HCT116 (cell line): ENCODE measurements around the gene GEMIN2. TPM values are rescaled to one million over a fixed set of nuclear protein-coding genes. Genes with fewer than 3 reads are reported as not detected.

ENCODE experiments used
- ATAC-seq: fragments of 200-7000 bp; cut with Tn5 transposase; 2 replicates; pipeline ENCODE4 v1.9.1; 2020; ENCODE audit warnings: mild to moderate bottlenecking, moderate library complexity
- Bru-seq: library from RNA; stranded (reverse); fragments of 400-500 nt; gene quantifications from one replicate; lab custom pipeline; 2021; lab: Mats Ljungman, UMichigan
- BruChase-seq, 2 experiments: library from RNA; stranded (reverse); fragments of 400-500 nt; gene quantifications; one replicate each; lab custom pipeline; 2021; lab: Mats Ljungman, UMichigan
- BruUV-seq: library from RNA; stranded (reverse); fragments of 400-500 nt; replicated peaks from 2 replicates; lab custom pipeline; 2021; lab: Mats Ljungman, UMichigan
- CTCF ChIA-PET: fragments of 300-600 bp; sonication (Branson Sonifier 250); formaldehyde crosslinking; loops from one replicate; lab custom pipeline; 2021; ENCODE audit warnings: antibody characterized with exemption; lab: Charles Lee
- POLR2A ChIA-PET: fragments of 300-600, 350-600 bp; sonication (Branson Sonifier 250); formaldehyde crosslinking; loops from one replicate; lab custom pipeline; 2021; ENCODE audit warnings: antibody characterized with exemption; lab: Charles Lee
- RAD21 ChIA-PET, 2 experiments: fragments of 300-600 bp; sonication (Branson Sonifier 250); formaldehyde crosslinking; loops; one replicate each; lab custom pipeline; 2023; ENCODE audit warnings: low total read pairs in 2 of 2; ENCODE audit not compliant: uncharacterized antibody in 2 of 2, unreplicated experiment in 2 of 2, low non-redundant PET in 1 of 2; lab: Charles Lee
- DNase-seq: peaks from one replicate; pipeline ENCODE4 v3.0.0-alpha.2; 2010; ENCODE audit warnings: low read depth, low spot score
- H2AFZ ChIP-seq: fragments of 200-600 bp; shearing (Covaris generic), sonication (generic); 2 replicates; pipeline ENCODE4 v1.6.1; 2017; ENCODE audit warnings: low read depth, mixed run types, mixed read lengths, antibody characterized with exemption, low read length; ENCODE audit not compliant: poor library complexity, severe bottlenecking
- H3K27ac ChIP-seq: 2 replicates; pipeline ENCODE4 v1.5.1; 2012; ENCODE audit warnings: low read depth, low read length
- H3K27me3 ChIP-seq: fragments of 200-600 bp; sonication (generic); 2 replicates; pipeline ENCODE4 v1.6.1; 2016; ENCODE audit warnings: mixed run types, low read length, mixed read lengths; ENCODE audit not compliant: insufficient read depth
- H3K36me3 ChIP-seq, 2 experiments: fragments of 200-500 bp in 1 of 2; fragments of 200-600 bp in 1 of 2; sonication (Bioruptor generic) in 1 of 2; sonication (generic) in 1 of 2; 2 replicates each; pipeline versions ENCODE4 v1.5.1 to v1.6.1; 2014 to 2016; ENCODE audit warnings: low read length in 2 of 2, inconsistent platforms in 1 of 2, mixed read lengths in 1 of 2, mixed run types in 1 of 2; ENCODE audit not compliant: insufficient read depth in 2 of 2, control insufficient read depth in 1 of 2
- H3K4me1 ChIP-seq, 2 experiments: fragments of 200-600 bp in 1 of 2; sonication (generic) in 1 of 2; 2 replicates each; pipeline versions ENCODE4 v1.5.1 to v1.6.1; 2012 to 2017; ENCODE audit warnings: low read length in 2 of 2, inconsistent platforms in 1 of 2, mild to moderate bottlenecking in 1 of 2, mixed read lengths in 1 of 2, mixed run types in 1 of 2, moderate library complexity in 1 of 2; ENCODE audit not compliant: insufficient read depth in 2 of 2, control insufficient read depth in 1 of 2
- H3K4me2 ChIP-seq: fragments of 200-600 bp; sonication (generic); 2 replicates; pipeline ENCODE4 v1.6.1; 2017; ENCODE audit warnings: mixed run types, low read length, mixed read lengths
- H3K4me3 ChIP-seq, 2 experiments: fragments of 200-600 bp in 1 of 2; sonication (generic) in 1 of 2; replicated peaks in 1 of 2; 2 replicates each; pipeline ENCODE4 v1.5.1; 2011 to 2016; ENCODE audit warnings: low read length in 2 of 2, control low read depth in 1 of 2, low read depth in 1 of 2, mild to moderate bottlenecking in 1 of 2, mixed read lengths in 1 of 2, mixed run types in 1 of 2
- H3K79me2 ChIP-seq: fragments of 200-600 bp; sonication (generic); 2 replicates; pipeline ENCODE4 v1.6.1; 2017; ENCODE audit warnings: mild to moderate bottlenecking, mixed run types, low read length, moderate library complexity, mixed read lengths; ENCODE audit not compliant: insufficient read depth
- H3K9ac ChIP-seq: fragments of 200-600 bp; sonication (generic); 2 replicates; pipeline ENCODE4 v1.6.1; 2016; ENCODE audit warnings: low read length, mixed read lengths
- H3K9me2 ChIP-seq: fragments of 200-600 bp; sonication (generic), shearing (Covaris generic); 2 replicates; pipeline ENCODE4 v1.6.1; 2017; ENCODE audit warnings: mixed run types, mild to moderate bottlenecking, moderate library complexity; ENCODE audit not compliant: insufficient read depth
- H3K9me3 ChIP-seq, 2 experiments: fragments of 200-500 bp in 1 of 2; fragments of 200-600 bp in 1 of 2; sonication (Bioruptor generic) in 1 of 2; sonication (generic) in 1 of 2; 2 replicates each; pipeline ENCODE4 v1.6.1; 2014 to 2017; ENCODE audit warnings: low read length in 2 of 2, mixed read lengths in 2 of 2, inconsistent platforms in 1 of 2, low read depth in 1 of 2, mild to moderate bottlenecking in 1 of 2, mixed run types in 1 of 2, moderate library complexity in 1 of 2; ENCODE audit not compliant: control insufficient read depth in 1 of 2, insufficient read depth in 1 of 2
- H4K20me1 ChIP-seq: fragments of 200-600 bp; sonication (generic), shearing (Covaris generic); 2 replicates; pipeline ENCODE4 v1.6.1; 2017; ENCODE audit warnings: mixed run types, mild to moderate bottlenecking, moderate library complexity; ENCODE audit not compliant: insufficient read depth
- CBX3 ChIP-seq: IDR thresholded peaks from 2 replicates; pipeline ENCODE4 v1.6.1; 2012; ENCODE audit warnings: low read depth
- CEBPB ChIP-seq: IDR thresholded peaks from 2 replicates; pipeline ENCODE4 v1.6.1; 2012; ENCODE audit warnings: low read depth
- EGR1 ChIP-seq: IDR thresholded peaks from 2 replicates; pipeline ENCODE4 v1.6.1; 2012; ENCODE audit warnings: low read depth
- ELF1 ChIP-seq: IDR thresholded peaks from 2 replicates; pipeline ENCODE4 v1.6.1; 2012; ENCODE audit warnings: low read depth, borderline replicate concordance
- EZH2 ChIP-seq: fragments of 200-600 bp; sonication (generic); IDR thresholded peaks from 2 replicates; pipeline ENCODE4 v1.6.1; 2017; ENCODE audit warnings: antibody characterized with exemption, mixed run types
- JUND ChIP-seq: IDR thresholded peaks from 2 replicates; pipeline ENCODE4 v1.6.1; 2012
- POLR2A ChIP-seq: IDR thresholded peaks from 2 replicates; pipeline ENCODE4 v1.7.0; 2011; ENCODE audit warnings: borderline replicate concordance; ENCODE audit not compliant: insufficient read depth, insufficient read length; ENCODE audit errors: extremely low read depth
- POLR2AphosphoS5 ChIP-seq: IDR thresholded peaks from 2 replicates; pipeline ENCODE4 v1.6.1; 2011; ENCODE audit warnings: mild to moderate bottlenecking, low read depth, low read length, moderate library complexity
- RAD21 ChIP-seq: IDR thresholded peaks from 2 replicates; pipeline ENCODE4 v1.6.1; 2012; ENCODE audit warnings: low read depth, mild to moderate bottlenecking
- SIN3A ChIP-seq: IDR thresholded peaks from 2 replicates; pipeline ENCODE4 v1.6.1; 2012; ENCODE audit warnings: low read depth
- SP1 ChIP-seq: IDR thresholded peaks from 2 replicates; pipeline ENCODE4 v1.6.1; 2012; ENCODE audit warnings: low read depth
- SRF ChIP-seq: IDR thresholded peaks from 2 replicates; pipeline ENCODE4 v1.6.1; 2012; ENCODE audit warnings: low read depth
- TCF7L2 ChIP-seq: IDR thresholded peaks from 2 replicates; pipeline ENCODE4 v1.7.0; 2011; ENCODE audit warnings: borderline replicate concordance, inconsistent platforms; ENCODE audit not compliant: insufficient read depth, insufficient read length; ENCODE audit errors: extremely low read depth
- YY1 ChIP-seq: IDR thresholded peaks from 2 replicates; pipeline ENCODE4 v1.6.1; 2011; ENCODE audit warnings: low read length, low read depth, moderate library complexity, mild to moderate bottlenecking; ENCODE audit not compliant: insufficient replicate concordance; ENCODE audit errors: extremely low read depth
- ZFX ChIP-seq: fragments of 450-650 bp; IDR thresholded peaks from 2 replicates; pipeline ENCODE4 v1.6.1; 2017
- ZNF274 ChIP-seq: fragments of 200-500 bp; sonication (Bioruptor generic); IDR thresholded peaks from 2 replicates; pipeline ENCODE4 v1.6.1; 2014; ENCODE audit warnings: mild to moderate bottlenecking, low read depth, low read length, inconsistent platforms
- intact Hi-C: fragments of 100-400 bp; cut with micrococcal nuclease; formaldehyde crosslinking; loops from 2 replicates; pipeline ENCODE4 v1.10.0; 2022
- long read RNA-seq: library from polyadenylated mRNA; unstranded; transcript quantifications from one replicate; pipeline ENCODE4 v2.0.0, GENCODE V29; 2021; ENCODE audit not compliant: unreplicated experiment
- polyA plus RNA-seq: library from polyadenylated mRNA; unstranded; fragments of >200 nt; gene quantifications from 2 replicates; pipeline ENCODE4 v1.2.1, GENCODE V29; 2012; ENCODE audit warnings: missing spikeins
- total RNA-seq: library from RNA; stranded (reverse); gene quantifications from one replicate; pipeline ENCODE4 v1.2.1, GENCODE V29; 2021; ENCODE audit not compliant: unreplicated experiment
- TF ChIP-seq, protein P1 (sequence below): IDR thresholded peaks from 2 replicates; pipeline ENCODE4 v1.6.1; 2012
- TF ChIP-seq, protein P2 (sequence below), 3 experiments: fragments of 200-600 bp in 1 of 3; sonication (generic) in 1 of 3; IDR thresholded peaks in 2 of 3; conservative IDR thresholded peaks in 1 of 3; 2 replicates each; pipeline ENCODE4 v1.5.1; 2012 to 2017; ENCODE audit warnings: low read depth in 2 of 3, low read length in 2 of 3, antibody characterized with exemption in 1 of 3, borderline replicate concordance in 1 of 3, control low read depth in 1 of 3, mild to moderate bottlenecking in 1 of 3, mixed read lengths in 1 of 3, mixed run types in 1 of 3, moderate library complexity in 1 of 3; ENCODE audit not compliant: insufficient read depth in 1 of 3
- TF ChIP-seq, protein P3 (sequence below): IDR thresholded peaks from 2 replicates; pipeline ENCODE4 v1.6.1; 2012
- TF ChIP-seq, protein P4 (sequence below): IDR thresholded peaks from 2 replicates; pipeline ENCODE4 v1.6.1; 2011; ENCODE audit warnings: mild to moderate bottlenecking, low read length, moderate library complexity; ENCODE audit not compliant: insufficient replicate concordance; ENCODE audit errors: extremely low read depth

GEMIN2 gene, protein sequence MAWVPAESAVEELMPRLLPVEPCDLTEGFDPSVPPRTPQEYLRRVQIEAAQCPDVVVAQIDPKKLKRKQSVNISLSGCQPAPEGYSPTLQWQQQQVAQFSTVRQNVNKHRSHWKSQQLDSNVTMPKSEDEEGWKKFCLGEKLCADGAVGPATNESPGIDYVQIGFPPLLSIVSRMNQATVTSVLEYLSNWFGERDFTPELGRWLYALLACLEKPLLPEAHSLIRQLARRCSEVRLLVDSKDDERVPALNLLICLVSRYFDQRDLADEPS
- total RNA-seq, result 27.3 TPM
- 10.2 and 17.4 TPM in 2 replicates for polyA plus RNA-seq
- Bru-seq, nascent RNA, result percentile 70 among the genes with signal in this experiment
- BruChase-seq, experiment 1, labeled RNA remaining after a 6-hour chase, result percentile 57 among the genes with signal in this experiment
- percentile 69 among the genes with signal in this experiment for BruChase-seq, experiment 2, labeled RNA remaining after a 2-hour chase
- long read RNA-seq, transcript GEMIN2-202 (10 exons, 1,420 nt), result major isoform, 31 of 44 reads
- long read RNA-seq, partial matches to known transcripts, result 0 of 44 reads
- long read RNA-seq, other reads (novel, unspliced or antisense), result 7 of 44 reads

DNA sequence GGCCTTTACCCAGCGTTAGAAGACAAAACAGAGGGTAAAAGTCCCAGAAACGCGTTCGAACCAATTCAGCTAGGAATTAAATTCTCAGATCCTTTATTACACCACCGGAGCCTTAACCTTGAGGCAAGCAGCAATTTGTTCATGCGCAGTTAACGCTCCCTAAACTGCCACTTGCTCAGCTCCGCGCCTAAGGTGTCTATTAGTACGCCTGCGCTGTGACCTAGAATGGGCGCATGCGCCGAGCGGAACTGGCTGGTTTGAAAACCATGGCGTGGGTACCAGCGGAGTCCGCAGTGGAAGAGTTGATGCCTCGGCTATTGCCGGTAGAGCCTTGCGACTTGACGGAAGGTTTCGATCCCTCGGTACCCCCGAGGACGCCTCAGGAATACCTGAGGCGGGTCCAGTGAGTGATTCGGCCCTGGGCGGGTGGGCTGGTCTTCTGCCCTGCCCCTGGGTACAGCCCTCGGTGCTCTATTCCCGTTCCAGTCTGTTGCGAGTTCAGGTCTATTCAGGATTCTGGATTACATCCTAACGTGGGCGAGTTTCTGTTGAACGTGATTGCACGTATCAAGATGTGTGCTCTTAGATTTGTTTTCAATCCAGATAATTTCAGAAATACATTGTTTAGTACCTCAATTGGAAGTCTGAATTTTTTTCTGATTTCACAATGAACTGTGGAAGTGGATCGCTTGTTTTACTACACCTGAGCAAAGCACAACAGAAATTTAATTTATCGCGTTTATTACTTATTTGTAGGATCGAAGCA is at the start of gene GEMIN2:
GEMIN2 (plus strand) TSS at position 251 of the 766 bp plus-strand sequence; CDS start at position 267, 16 bp downstream.
- H3K27me3 ChIP-seq, result no peaks in the 10 kb centered on the region
- H3K36me3 ChIP-seq, result peaks cover 10 to 12% of the 10 kb centered on the region in 2 experiments; a peak in 3 of 4 replicates
- DNase-seq (peak; percentile 88), ATAC-seq (peak; percentile 97)
- H3K9me2 ChIP-seq, result no peaks in the 10 kb centered on the region
- H3K4me3 ChIP-seq, result peak within 1 kb of the TSS; percentile 65 to 84
- peaks cover 4 to 16% of the 10 kb centered on the region in 2 experiments; a peak in 3 of 4 replicates for H3K4me1 ChIP-seq
- H3K9me3 ChIP-seq, result no peaks in the 10 kb centered on the region
- intact Hi-C loops, result loop anchor here (5.0 kb wide), 2 partner anchors 58 to 153 kb away; partner anchors contain the start of gene TRAPPC6B
- H3K79me2 ChIP-seq, result peaks cover 18% of the 10 kb centered on the region
- CTCF ChIA-PET, result interaction anchor here (0.7 to 1.3 kb wide), 4 partner anchors 9 to 56 kb away, joined by 3 to 4 read pairs (median 4); partner anchors contain the start of genes SEC23A and TRAPPC6B
- H3K27ac ChIP-seq, result peak within 1 kb of the TSS; percentile 63
- H3K4me2 ChIP-seq, result peak within 1 kb of the TSS; percentile 80
- no peaks in the 10 kb centered on the region for H4K20me1 ChIP-seq
- POLR2A ChIA-PET, result interaction anchor here (0.8 to 1.9 kb wide), 7 partner anchors 8 to 318 kb away, joined by 3 to 19 read pairs (median 3); partner anchors contain the start of genes FBXO33, SEC23A and TRAPPC6B
- TSS peak; percentile 73 for BruUV-seq
- H2AFZ ChIP-seq, result peak within 1 kb of the TSS; percentile 81
- peak within 1 kb of the TSS; percentile 77 for H3K9ac ChIP-seq
- RAD21 ChIA-PET, result interaction anchor here in 1 of 2 experiments (1.3 kb wide), 1 partner anchor 12 kb away, joined by 4 read pairs; the partner anchor contains the start of gene SEC23A
- TF ChIP-seq POLR2A, result peak; percentile 96
- no peak for TF ChIP-seq JUND
- no peak for TF ChIP-seq CBX3
- TF ChIP-seq, protein P1, sequence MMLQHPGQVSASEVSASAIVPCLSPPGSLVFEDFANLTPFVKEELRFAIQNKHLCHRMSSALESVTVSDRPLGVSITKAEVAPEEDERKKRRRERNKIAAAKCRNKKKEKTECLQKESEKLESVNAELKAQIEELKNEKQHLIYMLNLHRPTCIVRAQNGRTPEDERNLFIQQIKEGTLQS, result no peak
- no peak for TF ChIP-seq TCF7L2
- TF ChIP-seq ZNF274, result no peak
- TF ChIP-seq, protein P2, sequence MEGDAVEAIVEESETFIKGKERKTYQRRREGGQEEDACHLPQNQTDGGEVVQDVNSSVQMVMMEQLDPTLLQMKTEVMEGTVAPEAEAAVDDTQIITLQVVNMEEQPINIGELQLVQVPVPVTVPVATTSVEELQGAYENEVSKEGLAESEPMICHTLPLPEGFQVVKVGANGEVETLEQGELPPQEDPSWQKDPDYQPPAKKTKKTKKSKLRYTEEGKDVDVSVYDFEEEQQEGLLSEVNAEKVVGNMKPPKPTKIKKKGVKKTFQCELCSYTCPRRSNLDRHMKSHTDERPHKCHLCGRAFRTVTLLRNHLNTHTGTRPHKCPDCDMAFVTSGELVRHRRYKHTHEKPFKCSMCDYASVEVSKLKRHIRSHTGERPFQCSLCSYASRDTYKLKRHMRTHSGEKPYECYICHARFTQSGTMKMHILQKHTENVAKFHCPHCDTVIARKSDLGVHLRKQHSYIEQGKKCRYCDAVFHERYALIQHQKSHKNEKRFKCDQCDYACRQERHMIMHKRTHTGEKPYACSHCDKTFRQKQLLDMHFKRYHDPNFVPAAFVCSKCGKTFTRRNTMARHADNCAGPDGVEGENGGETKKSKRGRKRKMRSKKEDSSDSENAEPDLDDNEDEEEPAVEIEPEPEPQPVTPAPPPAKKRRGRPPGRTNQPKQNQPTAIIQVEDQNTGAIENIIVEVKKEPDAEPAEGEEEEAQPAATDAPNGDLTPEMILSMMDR (IDR thresholded peaks at IDR 0.05 in 2 of 3, conservative IDR thresholded peaks at IDR 0.05 in 1 of 3; ENCODE audit: borderline replicate concordance in 1 of 3, insufficient read depth in 1 of 3, low read depth in 2 of 3, low read length in 2 of 3), result no peak
- TF ChIP-seq, protein P3, sequence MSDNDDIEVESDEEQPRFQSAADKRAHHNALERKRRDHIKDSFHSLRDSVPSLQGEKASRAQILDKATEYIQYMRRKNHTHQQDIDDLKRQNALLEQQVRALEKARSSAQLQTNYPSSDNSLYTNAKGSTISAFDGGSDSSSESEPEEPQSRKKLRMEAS, result peak; percentile 45
- no peak for TF ChIP-seq SP1
- TF ChIP-seq EGR1, result no peak
- no peak for TF ChIP-seq SRF
- peak; percentile 92 for TF ChIP-seq POLR2AphosphoS5
- peak; percentile 71 for TF ChIP-seq YY1
- TF ChIP-seq EZH2, result no peak
- TF ChIP-seq SIN3A, result peak; percentile 28
- TF ChIP-seq, protein P4, sequence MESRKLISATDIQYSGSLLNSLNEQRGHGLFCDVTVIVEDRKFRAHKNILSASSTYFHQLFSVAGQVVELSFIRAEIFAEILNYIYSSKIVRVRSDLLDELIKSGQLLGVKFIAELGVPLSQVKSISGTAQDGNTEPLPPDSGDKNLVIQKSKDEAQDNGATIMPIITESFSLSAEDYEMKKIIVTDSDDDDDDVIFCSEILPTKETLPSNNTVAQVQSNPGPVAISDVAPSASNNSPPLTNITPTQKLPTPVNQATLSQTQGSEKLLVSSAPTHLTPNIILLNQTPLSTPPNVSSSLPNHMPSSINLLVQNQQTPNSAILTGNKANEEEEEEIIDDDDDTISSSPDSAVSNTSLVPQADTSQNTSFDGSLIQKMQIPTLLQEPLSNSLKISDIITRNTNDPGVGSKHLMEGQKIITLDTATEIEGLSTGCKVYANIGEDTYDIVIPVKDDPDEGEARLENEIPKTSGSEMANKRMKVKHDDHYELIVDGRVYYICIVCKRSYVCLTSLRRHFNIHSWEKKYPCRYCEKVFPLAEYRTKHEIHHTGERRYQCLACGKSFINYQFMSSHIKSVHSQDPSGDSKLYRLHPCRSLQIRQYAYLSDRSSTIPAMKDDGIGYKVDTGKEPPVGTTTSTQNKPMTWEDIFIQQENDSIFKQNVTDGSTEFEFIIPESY, result no peak
- TF ChIP-seq ZFX, result no peak
- no peak for TF ChIP-seq CEBPB
- no peak for TF ChIP-seq ELF1
- TF ChIP-seq RAD21, result no peak
